ENCODE data around the gene TUBB1. TPM values are rescaled to one million over a fixed set of nuclear protein-coding genes. Genes with fewer than 3 reads are reported as not detected.
A peak's percentile ranks its signal among the peaks of the same experiment; 100 is the strongest.
"Not testable (repeated sequence)": the region's sequence is repeated elsewhere in the genome, so short reads cannot be mapped to it uniquely, and the experiment has no call there.

TUBB1 gene
- polyA plus RNA-seq, 1 donor (not counting 4 experiments of a cell fraction or from before 2014, with no cell fraction given): 0.03 TPM

DNA sequence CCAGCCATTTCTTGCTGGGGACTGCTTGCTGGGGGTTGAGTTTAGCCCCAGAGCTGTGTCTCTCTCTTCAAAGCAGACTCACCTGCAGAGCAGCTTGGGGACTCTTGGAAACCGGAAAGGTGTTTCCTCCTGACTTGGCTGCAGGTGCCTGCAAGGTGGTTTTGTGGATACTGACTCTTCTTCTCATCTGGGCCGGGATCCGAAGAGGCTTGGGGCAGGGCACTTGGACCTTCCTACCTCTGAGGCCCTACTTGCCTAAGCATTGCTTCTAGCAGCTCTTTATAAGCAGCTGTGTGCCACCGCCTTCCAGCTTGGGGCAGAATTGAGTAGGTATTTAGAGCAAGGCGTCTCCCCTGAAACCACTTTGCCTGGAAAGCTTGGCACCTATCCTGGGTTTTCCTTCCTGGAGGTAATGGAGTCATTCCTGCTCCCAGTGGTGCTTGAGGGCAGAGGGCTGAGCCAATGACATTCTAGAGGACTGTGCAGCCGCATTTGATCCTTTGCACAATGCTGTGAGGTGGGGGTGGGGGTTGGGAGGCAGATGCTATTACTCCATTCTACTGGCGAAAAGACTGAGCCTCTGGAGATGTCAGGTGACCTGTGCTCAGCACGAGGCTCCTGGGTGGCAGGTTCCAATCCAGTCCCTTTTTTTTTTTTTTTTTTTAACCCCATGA, 8.8 kb upstream of the TUBB1 start:
- no peak overlapping the region for H3K9ac ChIP-seq (ENCODE audit: control insufficient read depth, extremely low read depth, insufficient read depth, low read length)
- peak overlapping the region; percentile 81 for H3K4me2 ChIP-seq (ENCODE audit: control insufficient read depth, extremely low read depth, insufficient read depth, low read depth, low read length)
- peaks cover 11% of the 10 kb centered on the region for H3K79me2 ChIP-seq (ENCODE audit: control insufficient read depth, insufficient read depth, low read length)

GRCh38 chr20:59010995-59011873, 8.0 kb upstream of the TUBB1 start:
- H2AFZ ChIP-seq (ENCODE audit: control insufficient read depth, low read length): peak overlapping the region; percentile 76

More for the DNA sequence above, 8.8 kb upstream of the TUBB1 start:
- Histone ChIP-seq H3K4me1 (ENCODE audit: control insufficient read depth, extremely low read depth, insufficient read depth, low read length) (peaks cover 32% of the 10 kb centered on the region), H3K4me3 (ENCODE audit: control insufficient read depth in 2 of 3, extremely low read depth in 1 of 3, insufficient read depth in 2 of 3, low read depth in 1 of 3, low read length in 3 of 3) (peak overlapping the region in 1 of 3 experiments; percentile 39), H3K27me3 (ENCODE audit: control insufficient read depth, extremely low read depth, insufficient read depth, low read length) (no peaks in the 10 kb centered on the region), H2AFZ (ENCODE audit: control insufficient read depth, low read length) (no peak overlapping the region), H4K20me1 (ENCODE audit: control insufficient read depth, extremely low read depth, insufficient read depth, low read length) (no peaks in the 10 kb centered on the region), H3K36me3 (ENCODE audit: control insufficient read depth in 2 of 2, extremely low read depth in 1 of 2, insufficient read depth in 2 of 2, low read length in 2 of 2) (no peaks in the 10 kb centered on the region), H3K9me3 (ENCODE audit: control insufficient read depth, low read depth, low read length) (no peaks in the 10 kb centered on the region), H3K9me1 (ENCODE audit: control insufficient read depth, extremely low read depth, insufficient read depth, low read length) (no peaks in the 10 kb centered on the region), H3K27ac (ENCODE audit: control insufficient read depth, insufficient read depth, low read length) (peak overlapping the region; percentile 81)
- dilution Hi-C loops (cut with MboI; ENCODE audit: extremely low pct_ligation_motif_present, low sequenced_read_pairs): no loop called here
- DNase-seq (ENCODE audit: low read depth, low spot score) (peak; percentile 45), FAIRE-seq (peak; percentile 44)
- TF ChIP-seq CTCF (optimal IDR thresholded peaks at IDR 0.05 in 1 of 3, IDR thresholded peaks at IDR 0.05 in 1 of 3, conservative IDR thresholded peaks at IDR 0.05 in 1 of 3; ENCODE audit: extremely low read depth in 1 of 3, insufficient read depth in 2 of 3, low read length in 3 of 3) (peak in 1 of 3 experiments; percentile 15), EZH2 (IDR thresholded peaks at IDR 0.05; ENCODE audit: low read length) (no peak)

DNA sequence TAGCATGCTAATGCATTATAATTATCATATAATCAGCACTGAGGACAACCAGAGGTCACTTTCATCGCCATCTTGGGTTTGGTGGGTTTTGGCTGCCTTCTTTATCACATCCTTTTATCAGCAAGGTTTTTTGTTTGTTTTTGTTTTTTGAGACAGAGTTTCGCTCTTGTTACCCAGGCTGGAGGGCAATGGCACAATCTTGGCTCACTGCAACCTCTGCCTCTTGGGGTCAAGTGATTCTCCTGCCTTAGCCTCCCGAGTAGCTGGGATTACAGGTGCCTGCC, 7.4 kb upstream of the TUBB1 start:
- H2AFZ ChIP-seq (ENCODE audit: control insufficient read depth, low read length); FAIRE-seq; H3K9me3 ChIP-seq (ENCODE audit: control insufficient read depth, low read depth, low read length); H3K36me3 ChIP-seq (ENCODE audit: control insufficient read depth in 2 of 2, extremely low read depth in 1 of 2, insufficient read depth in 2 of 2, low read length in 2 of 2); H3K79me2 ChIP-seq (ENCODE audit: control insufficient read depth, insufficient read depth, low read length); DNase-seq (ENCODE audit: low read depth, low spot score); H3K27me3 ChIP-seq (ENCODE audit: control insufficient read depth, extremely low read depth, insufficient read depth, low read length); H3K9ac ChIP-seq (ENCODE audit: control insufficient read depth, extremely low read depth, insufficient read depth, low read length); H4K20me1 ChIP-seq (ENCODE audit: control insufficient read depth, extremely low read depth, insufficient read depth, low read length); H3K4me3 ChIP-seq (ENCODE audit: control insufficient read depth in 2 of 3, extremely low read depth in 1 of 3, insufficient read depth in 2 of 3, low read depth in 1 of 3, low read length in 3 of 3); H3K4me2 ChIP-seq (ENCODE audit: control insufficient read depth, extremely low read depth, insufficient read depth, low read depth, low read length); dilution Hi-C loops (cut with MboI; ENCODE audit: extremely low pct_ligation_motif_present, low sequenced_read_pairs); H3K9me1 ChIP-seq (ENCODE audit: control insufficient read depth, extremely low read depth, insufficient read depth, low read length): not testable (repeated sequence)
- Histone ChIP-seq H3K4me1 (ENCODE audit: control insufficient read depth, extremely low read depth, insufficient read depth, low read length) (peaks cover 29% of the 10 kb centered on the region), H3K27ac (ENCODE audit: control insufficient read depth, insufficient read depth, low read length) (peak overlapping the region; percentile 81)

More at GRCh38 chr20:59010995-59011873, 8.0 kb upstream of the TUBB1 start:
- Histone ChIP-seq H3K4me3 (ENCODE audit: control insufficient read depth in 2 of 3, extremely low read depth in 1 of 3, insufficient read depth in 2 of 3, low read depth in 1 of 3, low read length in 3 of 3) (peak overlapping the region in 1 of 3 experiments; percentile 39), H3K27ac (ENCODE audit: control insufficient read depth, insufficient read depth, low read length) (peak overlapping the region; percentile 81), H3K9ac (ENCODE audit: control insufficient read depth, extremely low read depth, insufficient read depth, low read length) (peak overlapping the region; percentile 3), H4K20me1 (ENCODE audit: control insufficient read depth, extremely low read depth, insufficient read depth, low read length) (no peaks in the 10 kb centered on the region), H3K4me1 (ENCODE audit: control insufficient read depth, extremely low read depth, insufficient read depth, low read length) (peaks cover 26% of the 10 kb centered on the region), H3K9me1 (ENCODE audit: control insufficient read depth, extremely low read depth, insufficient read depth, low read length) (no peaks in the 10 kb centered on the region), H3K36me3 (ENCODE audit: control insufficient read depth in 2 of 2, extremely low read depth in 1 of 2, insufficient read depth in 2 of 2, low read length in 2 of 2) (no peaks in the 10 kb centered on the region), H3K79me2 (ENCODE audit: control insufficient read depth, insufficient read depth, low read length) (peaks cover 5% of the 10 kb centered on the region), H3K27me3 (ENCODE audit: control insufficient read depth, extremely low read depth, insufficient read depth, low read length) (no peaks in the 10 kb centered on the region), H3K4me2 (ENCODE audit: control insufficient read depth, extremely low read depth, insufficient read depth, low read depth, low read length) (peak overlapping the region; percentile 81), H3K9me3 (ENCODE audit: control insufficient read depth, low read depth, low read length) (no peaks in the 10 kb centered on the region)
- DNase-seq (ENCODE audit: low read depth, low spot score) (no peak), FAIRE-seq (peak; percentile 71)
- dilution Hi-C loops (cut with MboI; ENCODE audit: extremely low pct_ligation_motif_present, low sequenced_read_pairs): no loop called here
- no peak for TF ChIP-seq EZH2 (IDR thresholded peaks at IDR 0.05; ENCODE audit: low read length)
- no peak for TF ChIP-seq CTCF (optimal IDR thresholded peaks at IDR 0.05 in 1 of 3, IDR thresholded peaks at IDR 0.05 in 1 of 3, conservative IDR thresholded peaks at IDR 0.05 in 1 of 3; ENCODE audit: extremely low read depth in 1 of 3, insufficient read depth in 2 of 3, low read length in 3 of 3)

All from keratinocyte (primary cell).